Liver (tissue), 9 donors: ENCODE measurements around the gene GMEB1. TPM values are rescaled to one million over a fixed set of nuclear protein-coding genes. Genes with fewer than 3 reads are reported as not detected.
A peak's percentile ranks its signal among the peaks of the same experiment; 100 is the strongest.

Experiments used
- DNase-seq: peaks from one replicate; pipeline ENCODE4 v3.0.0-alpha.2; 2017; ENCODE audit warnings: low spot score
- H3K27ac ChIP-seq, 2 donors: one replicate each; pipeline ENCODE4 v1.7.0; 2013; ENCODE audit warnings: inconsistent platforms in 2 of 2, low read length in 2 of 2, control low read depth in 1 of 2, low read depth in 1 of 2, mild to moderate bottlenecking in 1 of 2
- H3K27me3 ChIP-seq, 4 donors: one replicate each; pipeline versions ENCODE4 v1.6.1 to v1.7.0; 2013; ENCODE audit warnings: low read length in 3 of 4, inconsistent platforms in 1 of 4, mild to moderate bottlenecking in 1 of 4, moderate library complexity in 1 of 4; ENCODE audit not compliant: control insufficient read depth in 4 of 4, insufficient read depth in 4 of 4
- H3K36me3 ChIP-seq, 4 donors: one replicate each; pipeline versions ENCODE4 v1.6.1 to v1.7.0; 2013; ENCODE audit warnings: low read length in 3 of 4, mild to moderate bottlenecking in 3 of 4, low read depth in 1 of 4, moderate library complexity in 1 of 4; ENCODE audit not compliant: control insufficient read depth in 4 of 4, insufficient read depth in 3 of 4
- H3K4me1 ChIP-seq, 4 donors: one replicate each; pipeline versions ENCODE4 v1.6.1 to v1.7.0; 2013; ENCODE audit warnings: low read length in 3 of 4, mild to moderate bottlenecking in 3 of 4, moderate library complexity in 1 of 4; ENCODE audit not compliant: control insufficient read depth in 4 of 4, insufficient read depth in 4 of 4
- H3K4me3 ChIP-seq, 3 donors: one replicate each; pipeline versions ENCODE4 v1.6.1 to v1.7.0; 2013; ENCODE audit warnings: low read length in 3 of 3, control low read depth in 1 of 3, low read depth in 1 of 3, mild to moderate bottlenecking in 1 of 3
- H3K9ac ChIP-seq, 2 donors: one replicate each; pipeline ENCODE4 v1.7.0; 2013; ENCODE audit warnings: low read length in 2 of 2, mild to moderate bottlenecking in 2 of 2, moderate library complexity in 2 of 2, control low read depth in 1 of 2, low read depth in 1 of 2
- H3K9me3 ChIP-seq, 4 donors: one replicate each; pipeline versions ENCODE4 v1.6.1 to v1.7.0; 2013; ENCODE audit warnings: low read length in 3 of 4; ENCODE audit not compliant: control insufficient read depth in 4 of 4
- ATF3 ChIP-seq: IDR thresholded peaks from 2 replicates; pipeline ENCODE4 v1.6.1; 2016; ENCODE audit warnings: antibody characterized with exemption
- CTCF ChIP-seq: fragments of 150-350 bp; IDR thresholded peaks from 2 replicates; pipeline ENCODE4 v1.5.1; 2017; ENCODE audit warnings: improper control_type of control experiment, low read depth, low read length; ENCODE audit not compliant: missing input control
- EGR1 ChIP-seq, 2 donors: IDR thresholded peaks; 2 replicates each; pipeline ENCODE4 v1.6.1; 2016 to 2018; ENCODE audit warnings: antibody characterized with exemption in 2 of 2, low read depth in 2 of 2
- FOXA1 ChIP-seq: IDR thresholded peaks from 2 replicates; pipeline ENCODE4 v1.6.1; 2016; ENCODE audit warnings: antibody characterized with exemption
- FOXA2 ChIP-seq: IDR thresholded peaks from 2 replicates; pipeline ENCODE4 v1.6.1; 2016; ENCODE audit warnings: antibody characterized with exemption
- GABPA ChIP-seq, 2 donors: IDR thresholded peaks in 1 of 2; conservative IDR thresholded peaks in 1 of 2; 2 replicates each; pipeline ENCODE4 v1.6.1; 2016; ENCODE audit warnings: antibody characterized with exemption in 2 of 2, mild to moderate bottlenecking in 1 of 2, moderate library complexity in 1 of 2
- HNF4A ChIP-seq, 2 donors: conservative IDR thresholded peaks; 2 replicates each; pipeline ENCODE4 v1.6.1; 2016; ENCODE audit warnings: antibody characterized with exemption in 2 of 2, mild to moderate bottlenecking in 2 of 2
- HNF4G ChIP-seq: IDR thresholded peaks from 2 replicates; pipeline ENCODE4 v1.6.1; 2016; ENCODE audit warnings: antibody characterized with exemption
- JUND ChIP-seq, 2 donors: IDR thresholded peaks; 2 replicates each; pipeline ENCODE4 v1.6.1; 2016; ENCODE audit warnings: antibody characterized with exemption in 2 of 2
- MAX ChIP-seq: IDR thresholded peaks from 2 replicates; pipeline ENCODE4 v1.6.1; 2016; ENCODE audit warnings: antibody characterized with exemption
- NR2F2 ChIP-seq: IDR thresholded peaks from 2 replicates; pipeline ENCODE4 v1.6.1; 2016; ENCODE audit warnings: antibody characterized with exemption
- RAD21 ChIP-seq, 2 donors: IDR thresholded peaks; 2 replicates each; pipeline ENCODE4 v1.6.1; 2016; ENCODE audit warnings: antibody characterized with exemption in 2 of 2, mild to moderate bottlenecking in 2 of 2
- REST ChIP-seq: IDR thresholded peaks from 2 replicates; pipeline ENCODE4 v1.6.1; 2016; ENCODE audit warnings: antibody characterized with exemption, mild to moderate bottlenecking
- RXRA ChIP-seq, 2 donors: IDR thresholded peaks; 2 replicates each; pipeline ENCODE4 v1.6.1; 2017 to 2018; ENCODE audit warnings: antibody characterized with exemption in 2 of 2, mild to moderate bottlenecking in 1 of 2
- SP1 ChIP-seq: IDR thresholded peaks from 2 replicates; pipeline ENCODE4 v1.6.1; 2018; ENCODE audit warnings: antibody characterized with exemption, mild to moderate bottlenecking
- TAF1 ChIP-seq: conservative IDR thresholded peaks from 2 replicates; pipeline ENCODE4 v1.6.1; 2016; ENCODE audit warnings: antibody characterized with exemption, mild to moderate bottlenecking
- YY1 ChIP-seq: IDR thresholded peaks from 2 replicates; pipeline ENCODE4 v1.6.1; 2016; ENCODE audit warnings: antibody characterized with exemption, mild to moderate bottlenecking
- ZBTB33 ChIP-seq: IDR thresholded peaks from 2 replicates; pipeline ENCODE4 v1.6.1; 2016; ENCODE audit warnings: antibody characterized with exemption
- WGBS: extraction: QIAGEN DNeasy Blood & Tissue Kit; methylation state at CpG from one replicate; pipeline ENCODE4 v1.1.7; 2013; 5-methylcytosine and 5-hydroxymethylcytosine counted together
- polyA plus RNA-seq, 2 donors: library from polyadenylated mRNA; stranded (reverse) in 1 of 2; unstranded in 1 of 2; fragments of 200-250 nt in 1 of 2; fragments of >200 nt in 1 of 2; fragmentation: Nextera tagmentation in 1 of 2; extraction: Ambion mirVana in 1 of 2; gene quantifications; one replicate each; pipeline versions ENCODE4 v1.2.1 to v1.2.3, GENCODE V29; 2013 to 2015
- total RNA-seq, 2 donors: library from RNA; depleted of rRNA; stranded (reverse); fragments of >200 nt; gene quantifications; one replicate each; pipeline ENCODE4 v1.2.3, GENCODE V29; 2014
- donor health status: healthy.
- donor health status: healthy.
- donor health status: healthy.
- donor health status: healthy.
- donor health status: healthy.

Gene GMEB1
- total and polyA plus RNA-seq, 4 donors, result 1.8 to 6.1 (median 3.8) TPM

- Histone ChIP-seq H3K27ac (no peak overlapping the region), H3K4me3 (no peak overlapping the region), H3K27me3 (no peaks in the 10 kb centered on the region), H3K4me1 (peaks cover 10 to 29% (median 22%) of the 10 kb centered on the region in 4 donors), H3K9ac (no peak overlapping the region), H3K36me3 (no peaks in the 10 kb centered on the region), H3K9me3 (no peaks in the 10 kb centered on the region)
- 90% methylated on average over 1 of the region's 1 CpG for WGBS
- DNase-seq, result no peak
- TF ChIP-seq HNF4A (conservative IDR thresholded peaks at IDR 0.05), result peak in 1 of 2 donors; percentile 5
- no peak for TF ChIP-seq EGR1 (IDR thresholded peaks at IDR 0.05; ENCODE audit: low read depth in 2 of 2)
- TF ChIP-seq JUND (IDR thresholded peaks at IDR 0.05), result no peak
- TF ChIP-seq GABPA (IDR thresholded peaks at IDR 0.05 in 1 of 2, conservative IDR thresholded peaks at IDR 0.05 in 1 of 2), result no peak
- no peak for TF ChIP-seq FOXA2
- no peak for TF ChIP-seq NR2F2
Observed at GRCh38 chr1:28646040-28646439, 22.5 kb upstream of the GMEB1 start.

- peaks cover 9 to 30% (median 21%) of the 10 kb centered on the region in 4 donors for H3K4me1 ChIP-seq
- peak overlapping the region; percentile 75 to 98 for H3K27ac ChIP-seq
- H3K4me3 ChIP-seq, result peak overlapping the region; percentile 9 to 89 (median 31)
- no peaks in the 10 kb centered on the region for H3K36me3 ChIP-seq
- WGBS, result 1% methylated on average over 18 of the region's 18 CpGs
- no peaks in the 10 kb centered on the region for H3K27me3 ChIP-seq
- TF ChIP-seq SP1, result no peak
- TF ChIP-seq NR2F2, result peak; percentile 87
- TF ChIP-seq GABPA (IDR thresholded peaks at IDR 0.05 in 1 of 2, conservative IDR thresholded peaks at IDR 0.05 in 1 of 2), result peak; percentile 51 to 88
- peak overlapping the region; percentile 13 to 99 for H3K9ac ChIP-seq
- DNase-seq, result peak; percentile 84
- H3K9me3 ChIP-seq, result no peaks in the 10 kb centered on the region
Observed at GRCh38 chr1:28648008-28648473, 20.5 kb upstream of the GMEB1 start.

- Histone ChIP-seq H3K27ac (peak within 1 kb of the TSS; percentile 75 to 98), H3K9me3 (no peaks in the 10 kb centered on the region), H3K4me3 (peak within 1 kb of the TSS; percentile 9 to 89 (median 31)), H3K4me1 (peaks cover 9 to 31% (median 19%) of the 10 kb centered on the region in 4 donors), H3K27me3 (no peaks in the 10 kb centered on the region), H3K9ac (peak within 1 kb of the TSS; percentile 25 to 99), H3K36me3 (no peaks in the 10 kb centered on the region)
- TF ChIP-seq CTCF (no peak), YY1 (peak; percentile 90), TAF1 (peak; percentile 85), GABPA (IDR thresholded peaks at IDR 0.05 in 1 of 2, conservative IDR thresholded peaks at IDR 0.05 in 1 of 2) (peak; percentile 31 to 76), FOXA2 (peak; percentile 53), RXRA (IDR thresholded peaks at IDR 0.05) (peak; percentile 67 to 71), FOXA1 (peak; percentile 51), HNF4G (no peak), JUND (IDR thresholded peaks at IDR 0.05) (no peak), REST (peak; percentile 84), HNF4A (conservative IDR thresholded peaks at IDR 0.05) (peak; percentile 55 to 73), RAD21 (IDR thresholded peaks at IDR 0.05) (peak; percentile 49 to 51), EGR1 (IDR thresholded peaks at IDR 0.05; ENCODE audit: low read depth in 2 of 2) (peak; percentile 76 to 81), NR2F2 (no peak), ZBTB33 (peak; percentile 94), MAX (peak; percentile 58), ATF3 (peak; percentile 69), SP1 (peak; percentile 94)
- WGBS, result 4% methylated on average over 28 of the region's 28 CpGs
- peak; percentile 84 for DNase-seq
Observed at GRCh38 chr1:28648474-28649198, 19.9 kb upstream of the GMEB1 start, which contains the start of gene RNU11. Gene RNU11 (plus strand): TSS chr1:28648600.
